HEK293 (cell line): ENCODE results near the gene ATP8B1.

Experiments
- CTCF ChIA-PET: fragments of 350-600 bp; formaldehyde crosslinking; extraction: SDS; loops from one replicate; lab custom pipeline; 2021; ENCODE audit warnings: antibody characterized with exemption; lab: Yijun Ruan, JAX
- POLR2A ChIA-PET: fragments of 300-600 bp; formaldehyde crosslinking; extraction: SDS; loops from one replicate; lab custom pipeline; 2020; ENCODE audit warnings: antibody characterized with exemption, inconsistent platforms; lab: Yijun Ruan, JAX
- H3K27ac ChIP-seq: fragments of 200-500 bp; sonication (Bioruptor generic); 2 replicates; pipeline ENCODE4 v1.5.1; 2014; ENCODE audit warnings: low read depth, low read length, control low read depth, inconsistent platforms; ENCODE audit errors: extremely low read depth
- H3K36me3 ChIP-seq, 2 experiments: fragments of 200-500 bp in 1 of 2; sonication (Bioruptor generic) in 1 of 2; 1 replicate in 1 of 2; 2 replicates in 1 of 2; pipeline ENCODE4 v1.5.1; 2014 to 2017; ENCODE audit warnings: inconsistent platforms in 2 of 2, low read length in 2 of 2; ENCODE audit not compliant: control insufficient read depth in 2 of 2, insufficient read depth in 1 of 2
- H3K4me1 ChIP-seq: fragments of 200-500 bp; sonication (Bioruptor generic); 2 replicates; pipeline ENCODE4 v1.5.1; 2014; ENCODE audit warnings: mild to moderate bottlenecking, low read length, inconsistent platforms; ENCODE audit not compliant: control insufficient read depth, insufficient read depth
- H3K4me3 ChIP-seq: 2 replicates; pipeline ENCODE4 v1.5.1; 2011; ENCODE audit warnings: low read depth, mild to moderate bottlenecking, control low read depth, low read length, moderate library complexity
- H3K9me3 ChIP-seq: fragments of 200-500 bp; sonication (Bioruptor generic); 2 replicates; pipeline ENCODE4 v1.5.1; 2014; ENCODE audit warnings: low read depth, low read length, inconsistent platforms; ENCODE audit not compliant: control insufficient read depth, insufficient read depth
- ELK4 ChIP-seq: IDR thresholded peaks from 2 replicates; pipeline ENCODE4 v1.6.1; 2011; ENCODE audit warnings: mild to moderate bottlenecking, low read depth, low read length, borderline replicate concordance
- FEZF1 ChIP-seq: fragments of 450-650 bp; formaldehyde crosslinking; IDR thresholded peaks from 2 replicates; pipeline ENCODE4 v1.5.1; 2016; ENCODE audit warnings: missing biosample characterization, missing genetic modification characterization
- HOXA7 ChIP-seq: sonication (generic); formaldehyde crosslinking; IDR thresholded peaks from 2 replicates; pipeline ENCODE4 v1.8.1; 2022; ENCODE audit warnings: missing genetic modification reagents, borderline replicate concordance
- PATZ1 ChIP-seq: fragments of 450-650 bp; formaldehyde crosslinking; IDR thresholded peaks from 2 replicates; pipeline ENCODE4 v1.5.1; 2016; ENCODE audit warnings: missing biosample characterization, missing genetic modification characterization
- SALL2 ChIP-seq: fragments of 450-650 bp; formaldehyde crosslinking; IDR thresholded peaks from 2 replicates; pipeline ENCODE4 v1.5.0; 2017; ENCODE audit warnings: missing biosample characterization, mild to moderate bottlenecking, missing genetic modification characterization, borderline replicate concordance
- ZBTB21 ChIP-seq: fragments of 450-650 bp; formaldehyde crosslinking; IDR thresholded peaks from 2 replicates; pipeline ENCODE4 v1.5.1; 2017; ENCODE audit warnings: missing biosample characterization, missing genetic modification characterization
- ZEB2 ChIP-seq: fragments of 450-650 bp; formaldehyde crosslinking; IDR thresholded peaks from 2 replicates; pipeline ENCODE4 v1.5.1; 2016; ENCODE audit warnings: missing biosample characterization, missing genetic modification characterization
- ZIC2 ChIP-seq: fragments of 450-650 bp; formaldehyde crosslinking; IDR thresholded peaks from 2 replicates; pipeline ENCODE4 v1.5.1; 2016; ENCODE audit warnings: missing biosample characterization, missing genetic modification characterization
- ZNF2 ChIP-seq: fragments of 450-650 bp; formaldehyde crosslinking; IDR thresholded peaks from 2 replicates; pipeline ENCODE4 v1.5.1; 2016; ENCODE audit warnings: missing biosample characterization, missing genetic modification characterization
- ZNF280D ChIP-seq: fragments of 450-650 bp; formaldehyde crosslinking; IDR thresholded peaks from 2 replicates; pipeline ENCODE4 v1.5.1; 2016; ENCODE audit warnings: missing biosample characterization, missing genetic modification characterization
- ZNF362 ChIP-seq: fragments of 450-650 bp; formaldehyde crosslinking; IDR thresholded peaks from 2 replicates; pipeline ENCODE4 v1.5.1; 2016; ENCODE audit warnings: missing biosample characterization, missing genetic modification characterization
- ZNF580 ChIP-seq: fragments of 450-650 bp; formaldehyde crosslinking; IDR thresholded peaks from 2 replicates; pipeline ENCODE4 v1.5.1; 2016; ENCODE audit warnings: missing biosample characterization, missing genetic modification characterization
- ZNF585B ChIP-seq: fragments of 450-650 bp; formaldehyde crosslinking; IDR thresholded peaks from 2 replicates; pipeline ENCODE4 v1.5.1; 2016; ENCODE audit warnings: missing biosample characterization, missing genetic modification characterization
- ZNF624 ChIP-seq: fragments of 450-650 bp; formaldehyde crosslinking; IDR thresholded peaks from 2 replicates; pipeline ENCODE4 v1.5.1; 2017; ENCODE audit warnings: missing biosample characterization, missing genetic modification characterization
- ZNF629 ChIP-seq: fragments of 450-650 bp; formaldehyde crosslinking; IDR thresholded peaks from 2 replicates; pipeline ENCODE4 v1.5.1; 2017; ENCODE audit warnings: missing biosample characterization, missing genetic modification characterization
- ZNF658 ChIP-seq: fragments of 450-650 bp; formaldehyde crosslinking; IDR thresholded peaks from 2 replicates; pipeline ENCODE4; 2016; ENCODE audit warnings: missing biosample characterization, missing genetic modification characterization
- ZSCAN5A ChIP-seq: fragments of 450-650 bp; formaldehyde crosslinking; IDR thresholded peaks from 2 replicates; pipeline ENCODE4 v1.5.1; 2016; ENCODE audit warnings: missing biosample characterization, missing genetic modification characterization
- ZXDB ChIP-seq: fragments of 450-650 bp; formaldehyde crosslinking; IDR thresholded peaks from 2 replicates; pipeline ENCODE4 v1.5.1; 2016; ENCODE audit warnings: missing biosample characterization, missing genetic modification characterization

Gene ATP8B1

GRCh38 chr18:57807336-57808117 lies 4.4 kb upstream of the ATP8B1 start:
- Histone ChIP-seq H3K36me3 (no peaks in the 10 kb centered on the region), H3K9me3 (no peaks in the 10 kb centered on the region; the same call in 1 of the 2 replicates), H3K4me1 (peaks cover 4% of the 10 kb centered on the region; the same call in 1 of the 2 replicates), H3K27ac (no peak overlapping the region), H3K4me3 (no peak overlapping the region)
- TF ChIP-seq ELK4 (no peak), ZNF629 (tag by site-specific recombination) (no peak), ZNF624 (tag by site-specific recombination) (no peak), PATZ1 (tag by site-specific recombination) (no peak), ZSCAN5A (tag by site-specific recombination) (no peak), HOXA7 (no peak), ZIC2 (tag by site-specific recombination) (no peak)
- ChIA-PET CTCF (interaction anchor here (0.7 kb wide), 1 partner anchor 328 kb away, joined by 8 read pairs; no protein-coding TSS in a partner anchor), POLR2A (no interaction called here)

- Histone ChIP-seq H3K27ac (no peak overlapping the region), H3K4me3 (no peak overlapping the region), H3K9me3 (no peaks in the 10 kb centered on the region; the same call in 1 of the 2 replicates), H3K4me1 (peaks cover 4% of the 10 kb centered on the region; the same call in 1 of the 2 replicates), H3K36me3 (no peaks in the 10 kb centered on the region)
- ChIA-PET CTCF (no interaction called here), POLR2A (no interaction called here)
- TF ChIP-seq ZBTB21 (tag by site-specific recombination): no peak
- TF ChIP-seq ZEB2: no peak
- no peak for TF ChIP-seq ZNF2
- TF ChIP-seq ZNF580 (tag by site-specific recombination): no peak
- TF ChIP-seq ZNF362 (tag by site-specific recombination): no peak
These were observed 3.8 kb upstream of the ATP8B1 start for GRCh38 chr18:57806978-57807285.

GRCh38 chr18:57806201-57806977 lies 3.3 kb upstream of the ATP8B1 start:
- no peaks in the 10 kb centered on the region; the same call in 1 of the 2 replicates for H3K9me3 ChIP-seq
- CTCF ChIA-PET: no interaction called here
- no peak overlapping the region for H3K27ac ChIP-seq
- no peak for TF ChIP-seq ZNF585B (tag by site-specific recombination)
- no peak for TF ChIP-seq ZNF280D
- TF ChIP-seq FEZF1: no peak
- TF ChIP-seq SALL2 (tag by site-specific recombination): no peak
- no peak for TF ChIP-seq ZXDB
- no peak for TF ChIP-seq ZNF658 (tag by site-specific recombination)
- TF ChIP-seq, all 188 proteins: peak for 0
- H3K36me3 ChIP-seq: no peaks in the 10 kb centered on the region
- POLR2A ChIA-PET: no interaction called here
- H3K4me1 ChIP-seq: peaks cover 4% of the 10 kb centered on the region; the same call in 1 of the 2 replicates
- no peak overlapping the region for H3K4me3 ChIP-seq
